Astrocyte of the cerebellum (primary cell): ENCODE measurements around the gene AFAP1.

Source experiments
- DNase-seq: peaks from one replicate; pipeline ENCODE4 v3.0.0-alpha.2; 2011; ENCODE audit warnings: low read depth
- H3K4me3 ChIP-seq: 2 replicates; pipeline ENCODE4 v1.5.1; 2011; ENCODE audit warnings: mild to moderate bottlenecking, low read depth, low read length, moderate library complexity
- in situ Hi-C: cut with HindIII; loops from 2 replicates; pipeline ENCODE4 v1.10.0; 2017; ENCODE audit warnings: low sequenced_read_pairs
- TF ChIP-seq, protein P1 (sequence below): IDR thresholded peaks from 2 replicates; pipeline ENCODE4 v1.5.1; 2012; ENCODE audit warnings: low read length, low read depth, moderate library complexity, mild to moderate bottlenecking; ENCODE audit errors: missing control alignments

AFAP1 gene

DNA sequence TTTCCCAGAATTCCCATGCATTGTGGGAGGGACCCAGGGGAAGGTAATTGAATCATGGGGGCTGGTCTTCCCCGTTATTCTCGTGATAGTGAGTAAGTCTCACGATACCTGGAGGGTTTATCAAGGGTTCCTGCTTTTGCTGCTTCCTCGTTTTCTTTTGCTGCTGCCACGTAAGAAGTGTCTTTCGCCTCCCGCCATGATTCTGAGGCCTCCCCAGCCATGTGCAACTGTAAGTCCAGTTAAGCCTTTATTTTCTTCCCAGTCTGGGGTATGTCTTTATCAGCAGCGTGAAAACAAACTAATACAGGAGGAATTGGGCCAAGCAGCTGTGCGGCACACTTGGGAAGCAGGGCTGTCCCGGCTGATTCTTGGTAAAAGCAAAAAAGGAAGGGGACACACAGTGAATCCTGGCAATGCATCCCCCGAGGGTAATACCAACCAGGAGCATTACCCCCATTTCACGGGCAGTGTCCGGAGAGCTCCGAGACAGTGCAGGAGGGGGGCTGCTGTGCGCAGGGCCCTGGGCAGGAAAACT, 185.7 kb downstream of the AFAP1 start:
- TF ChIP-seq, protein P1, sequence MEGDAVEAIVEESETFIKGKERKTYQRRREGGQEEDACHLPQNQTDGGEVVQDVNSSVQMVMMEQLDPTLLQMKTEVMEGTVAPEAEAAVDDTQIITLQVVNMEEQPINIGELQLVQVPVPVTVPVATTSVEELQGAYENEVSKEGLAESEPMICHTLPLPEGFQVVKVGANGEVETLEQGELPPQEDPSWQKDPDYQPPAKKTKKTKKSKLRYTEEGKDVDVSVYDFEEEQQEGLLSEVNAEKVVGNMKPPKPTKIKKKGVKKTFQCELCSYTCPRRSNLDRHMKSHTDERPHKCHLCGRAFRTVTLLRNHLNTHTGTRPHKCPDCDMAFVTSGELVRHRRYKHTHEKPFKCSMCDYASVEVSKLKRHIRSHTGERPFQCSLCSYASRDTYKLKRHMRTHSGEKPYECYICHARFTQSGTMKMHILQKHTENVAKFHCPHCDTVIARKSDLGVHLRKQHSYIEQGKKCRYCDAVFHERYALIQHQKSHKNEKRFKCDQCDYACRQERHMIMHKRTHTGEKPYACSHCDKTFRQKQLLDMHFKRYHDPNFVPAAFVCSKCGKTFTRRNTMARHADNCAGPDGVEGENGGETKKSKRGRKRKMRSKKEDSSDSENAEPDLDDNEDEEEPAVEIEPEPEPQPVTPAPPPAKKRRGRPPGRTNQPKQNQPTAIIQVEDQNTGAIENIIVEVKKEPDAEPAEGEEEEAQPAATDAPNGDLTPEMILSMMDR: no peak
- no peak overlapping the region for H3K4me3 ChIP-seq
- DNase-seq: no peak
- in situ Hi-C loops: loop anchor here (5.0 to 10.0 kb wide), 2 partner anchors 48 to 59 kb away; no protein-coding TSS in a partner anchor

DNA sequence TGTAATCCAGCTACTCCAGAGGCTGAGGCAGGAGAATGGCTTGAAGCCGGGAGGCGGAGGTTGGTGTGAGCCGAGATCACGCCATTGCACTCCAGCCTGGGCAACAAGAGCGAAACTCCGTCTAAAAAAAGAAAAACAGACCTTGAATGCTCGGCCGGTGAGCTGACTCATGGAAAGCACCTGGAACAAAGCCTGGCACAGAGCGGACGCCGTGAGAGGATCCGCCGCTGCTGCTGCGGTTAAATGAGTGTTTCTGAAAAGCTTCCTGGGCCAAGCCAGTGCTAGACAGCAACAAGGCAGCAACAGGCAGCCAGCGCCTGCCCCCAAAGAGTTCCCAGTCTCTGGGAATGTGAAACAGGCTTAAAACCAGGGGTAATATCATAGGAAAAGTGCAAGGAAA, 186.4 kb downstream of the AFAP1 start:
- in situ Hi-C loops: loop anchor here (5.0 to 10.0 kb wide), 2 partner anchors 49 to 58 kb away; no protein-coding TSS in a partner anchor
- no peak overlapping the region for H3K4me3 ChIP-seq
- DNase-seq: no peak
- TF ChIP-seq, protein P1: no peak

GRCh38 chr4:7752649-7753048, 187.0 kb downstream of the AFAP1 start:
- H3K4me3 ChIP-seq: no peak overlapping the region
- in situ Hi-C loops: loop anchor here (5.0 to 10.0 kb wide), 2 partner anchors 50 to 58 kb away; no protein-coding TSS in a partner anchor
- DNase-seq: no peak
- TF ChIP-seq, protein P1: no peak

DNA sequence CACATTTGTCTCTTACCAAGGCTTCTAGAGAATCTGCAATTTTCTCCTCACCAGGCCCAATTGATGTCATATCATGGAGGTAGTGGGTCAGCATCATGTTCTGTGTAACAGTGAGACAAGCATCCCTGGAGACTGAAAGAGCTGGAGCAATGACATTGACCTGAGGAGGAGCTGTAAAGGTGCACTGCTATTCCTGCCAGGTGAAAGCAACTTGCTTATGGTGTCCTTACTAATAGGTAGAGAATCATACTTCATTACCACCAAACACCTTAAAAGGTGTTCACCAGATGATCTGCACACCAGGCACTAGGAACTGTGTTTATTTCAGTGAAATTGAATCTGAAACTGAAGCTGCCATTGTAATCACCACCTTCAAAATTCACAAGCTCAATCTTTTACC, 188.7 kb downstream of the AFAP1 start:
- no peak for DNase-seq
- H3K4me3 ChIP-seq: no peak overlapping the region
- TF ChIP-seq, protein P1: no peak
- in situ Hi-C loops: loop anchor here (5.0 to 10.0 kb wide), 2 partner anchors 51 to 56 kb away; no protein-coding TSS in a partner anchor

GRCh38 chr4:7750523-7750922, 189.1 kb downstream of the AFAP1 start:
- no peak for DNase-seq
- H3K4me3 ChIP-seq: no peak overlapping the region
- TF ChIP-seq, protein P1: no peak
- in situ Hi-C loops: loop anchor here (5.0 to 10.0 kb wide), 2 partner anchors 52 to 56 kb away; no protein-coding TSS in a partner anchor

DNA sequence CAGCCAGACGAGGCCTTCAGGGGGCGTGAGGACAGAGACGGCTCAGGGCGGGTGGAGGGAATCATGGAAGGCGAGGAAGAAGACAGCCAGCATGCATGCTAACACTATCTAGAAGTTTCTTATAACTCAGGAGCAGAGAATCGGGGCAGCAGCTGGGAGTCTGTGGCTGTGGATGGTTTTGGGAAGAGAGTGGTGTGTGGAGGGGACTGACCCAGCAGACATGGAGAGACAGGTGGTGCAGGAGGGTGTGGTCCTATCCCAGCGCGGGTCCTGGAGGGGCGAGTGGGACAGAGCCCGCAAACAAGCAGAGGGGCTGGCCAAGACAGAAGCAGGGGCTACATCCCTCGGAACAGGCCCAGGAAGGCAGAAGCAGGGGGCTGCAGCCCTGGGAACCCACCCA, 192.1 kb downstream of the AFAP1 start:
- H3K4me3 ChIP-seq: no peak overlapping the region
- in situ Hi-C loops: no loop called here
- TF ChIP-seq, protein P1: no peak
- no peak for DNase-seq
